GM18526 (cell line): ENCODE results near the gene DBX2.

Experiments used
- POLR2A ChIP-seq: IDR thresholded peaks from 3 replicates; pipeline ENCODE4 v1.6.1; 2011; ENCODE audit not compliant: insufficient read length; ENCODE audit errors: extremely low read depth

The DBX2 gene

DNA sequence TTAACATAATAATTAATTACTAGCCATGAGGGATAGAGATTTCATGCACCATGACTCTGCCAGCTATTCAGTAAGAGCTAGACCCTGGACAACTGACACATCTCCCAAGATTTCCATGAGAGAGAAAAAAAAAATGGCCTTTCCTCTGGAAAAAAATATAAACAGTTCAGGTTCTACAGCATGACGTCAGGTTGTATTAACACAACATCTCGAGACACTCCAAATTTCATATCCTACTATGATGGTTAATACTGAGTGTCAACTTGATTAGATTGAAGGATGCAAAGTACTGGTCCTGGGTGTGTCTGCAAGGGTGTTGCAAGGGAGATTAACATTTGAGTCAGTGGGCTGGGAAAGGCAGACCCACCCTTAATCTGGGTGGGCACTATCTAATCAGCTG is 11.1 kb downstream of the DBX2 start:
- no peak for TF ChIP-seq POLR2A

- TF ChIP-seq POLR2A, result no peak
Observed at GRCh38 chr12:45034861-45035265, 16.0 kb downstream of the DBX2 start.

DNA sequence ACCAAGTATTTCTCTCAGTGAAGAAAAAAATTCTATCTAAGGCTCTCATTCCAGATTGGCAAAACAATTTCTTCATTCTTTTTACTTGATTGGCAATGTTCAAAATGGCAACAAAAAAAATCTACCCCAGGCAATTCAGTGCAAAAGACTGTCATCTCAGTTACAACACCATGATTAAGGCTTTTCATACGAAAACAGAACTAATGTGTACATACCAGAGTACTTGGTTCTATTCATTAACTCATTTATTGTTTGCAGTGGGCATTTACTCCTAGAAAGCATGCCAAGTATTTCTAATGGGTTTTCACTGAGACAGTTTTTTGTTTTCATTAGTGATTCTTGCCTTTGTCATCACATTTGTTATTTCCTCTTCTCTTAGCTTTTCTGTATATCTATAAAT is 33.0 kb downstream of the DBX2 start:
- TF ChIP-seq POLR2A, result no peak

DNA sequence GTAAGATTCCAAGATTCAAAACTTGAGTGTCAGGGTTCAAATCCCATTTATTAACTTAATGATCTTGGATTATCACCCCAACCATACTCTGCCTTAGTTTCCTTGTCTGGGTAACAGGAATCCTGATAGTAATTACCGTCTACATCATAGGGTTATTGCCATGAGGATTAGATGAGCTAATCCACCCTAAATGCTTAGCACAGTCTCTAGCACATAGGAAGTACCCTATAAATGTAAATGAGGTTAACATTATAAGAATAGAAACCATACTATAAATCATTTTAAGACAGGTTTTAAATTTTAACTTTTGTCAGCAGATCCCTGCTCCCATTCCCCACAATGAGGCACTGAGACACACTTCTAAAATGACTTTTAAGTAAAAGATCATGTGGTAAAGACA is 36.5 kb downstream of the DBX2 start:
- no peak for TF ChIP-seq POLR2A

DNA sequence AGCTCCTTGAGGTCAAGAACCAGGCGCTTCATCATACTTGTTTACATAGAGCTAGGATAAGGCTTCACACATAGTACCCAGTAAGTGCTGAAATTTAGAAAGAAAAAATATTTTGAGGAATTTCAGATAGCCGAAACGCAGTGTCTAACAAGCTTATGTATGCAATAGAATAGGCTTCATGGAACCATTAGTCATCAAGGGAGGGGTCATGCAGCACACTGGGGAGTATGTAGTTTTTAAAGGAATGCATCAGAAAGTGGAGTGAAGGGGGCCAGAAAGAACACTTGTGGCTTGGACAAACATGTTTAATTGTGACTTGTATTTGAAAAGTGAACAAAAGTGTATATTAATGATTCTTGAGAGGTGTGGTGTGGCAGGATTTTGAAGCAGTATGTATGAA is 38.1 kb downstream of the DBX2 start:
- no peak for TF ChIP-seq POLR2A

- no peak for TF ChIP-seq POLR2A
Observed at GRCh38 chr12:45010059-45010458, 40.8 kb downstream of the DBX2 start.

DNA sequence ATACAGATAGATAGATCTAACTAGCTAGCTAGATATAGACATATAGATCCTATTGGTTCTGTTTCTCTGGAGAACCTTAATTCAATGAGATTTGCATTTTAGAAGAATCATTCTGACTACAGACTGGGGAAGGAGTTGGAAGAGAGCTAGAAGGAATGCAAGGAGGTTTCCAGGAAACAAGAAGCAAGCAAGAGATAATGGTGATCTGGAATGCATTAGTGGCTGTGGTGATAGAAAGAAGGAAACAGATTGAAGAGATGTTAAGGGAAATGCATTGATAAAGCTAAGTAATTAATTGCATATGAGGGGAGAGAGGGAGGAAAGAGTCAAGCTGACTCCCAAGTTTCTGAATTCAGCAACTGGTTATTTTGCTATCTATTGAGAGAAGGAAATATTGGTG is 42.7 kb downstream of the DBX2 start:
- TF ChIP-seq POLR2A, result no peak

GRCh38 chr12:44999355-44999754 is 51.5 kb downstream of the DBX2 start:
- TF ChIP-seq POLR2A, result no peak

- no peak for TF ChIP-seq POLR2A
Observed at GRCh38 chr12:44993161-44993560, 57.7 kb downstream of the DBX2 start.

DNA sequence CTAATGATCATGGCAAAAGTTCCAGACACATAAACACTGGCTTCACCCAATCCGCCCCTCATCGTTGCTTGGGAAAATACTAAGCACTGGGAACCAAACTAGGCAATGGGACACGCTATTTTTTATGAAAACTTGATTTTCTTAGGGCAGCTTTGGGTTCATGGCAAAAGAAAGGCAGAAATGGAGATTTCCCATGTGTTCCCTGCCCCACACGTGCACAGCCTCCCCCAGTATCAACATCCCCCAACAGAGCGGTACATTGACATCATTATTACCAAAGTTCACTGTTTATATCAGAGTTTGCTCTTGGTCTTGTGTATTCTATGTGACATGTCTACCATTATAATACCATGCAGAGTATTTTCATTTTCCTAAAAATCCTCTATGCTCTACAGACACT is 71.0 kb downstream of the DBX2 start:
- TF ChIP-seq POLR2A, result no peak

DNA sequence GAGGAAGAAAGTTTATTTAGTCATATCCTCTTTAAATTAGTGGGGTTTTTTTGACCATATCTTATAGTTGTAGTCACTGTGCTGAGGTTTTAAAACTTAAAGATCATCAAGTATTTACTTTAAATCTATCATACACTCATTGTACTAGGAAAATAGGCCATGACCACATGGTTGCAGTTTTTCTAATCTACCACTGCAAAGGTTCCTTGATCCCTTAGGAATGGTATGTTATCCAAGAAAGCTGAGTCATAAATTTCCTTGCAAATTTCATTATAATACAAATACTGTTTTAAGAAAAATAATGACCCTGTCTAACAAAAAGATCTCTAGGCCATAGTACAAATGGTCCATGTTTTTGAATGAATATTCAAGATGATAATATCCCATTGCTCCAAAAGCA is 74.7 kb downstream of the DBX2 start:
- TF ChIP-seq POLR2A, result no peak

GRCh38 chr12:44972746-44973421 is 78.0 kb downstream of the DBX2 start:
- no peak for TF ChIP-seq POLR2A

GRCh38 chr12:44968965-44969364 is 81.9 kb downstream of the DBX2 start:
- TF ChIP-seq POLR2A, result no peak
